ENCODE results near the gene SMCHD1.
"Not testable (repeated sequence)": the region's sequence is repeated elsewhere in the genome, so short reads cannot be mapped to it uniquely, and the experiment has no call there.

SMCHD1 gene

GRCh38 chr18:2848247-2849246 lies 193.0 kb downstream of the SMCHD1 start:
- in situ Hi-C loops (cut with MboI; ENCODE audit: low sequenced_read_pairs), result no loop called here

GRCh38 chr18:2850816-2851215 lies 195.3 kb downstream of the SMCHD1 start:
- in situ Hi-C loops (cut with MboI; ENCODE audit: low sequenced_read_pairs), result no loop called here

DNA sequence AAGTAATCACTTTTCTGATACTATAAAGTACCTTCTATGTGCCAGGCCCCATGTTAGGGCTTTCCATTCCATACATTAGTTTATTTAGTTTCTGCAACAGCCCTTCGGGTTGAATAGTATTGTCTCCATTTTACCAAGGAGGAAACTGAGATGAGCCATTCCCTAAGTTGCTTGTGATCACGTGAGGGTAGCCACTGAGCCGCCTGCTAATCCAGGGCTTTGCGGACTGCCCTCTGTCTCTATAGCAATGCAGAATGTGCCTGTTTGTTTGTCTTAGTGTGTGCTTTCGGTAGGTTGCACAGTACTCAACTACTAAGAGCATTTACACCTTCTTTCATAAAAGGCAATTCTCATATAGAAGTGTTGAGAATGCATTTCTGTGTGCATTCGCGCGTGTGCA lies 196.2 kb downstream of the SMCHD1 start:
- in situ Hi-C loops (cut with MboI; ENCODE audit: low sequenced_read_pairs), result no loop called here

DNA sequence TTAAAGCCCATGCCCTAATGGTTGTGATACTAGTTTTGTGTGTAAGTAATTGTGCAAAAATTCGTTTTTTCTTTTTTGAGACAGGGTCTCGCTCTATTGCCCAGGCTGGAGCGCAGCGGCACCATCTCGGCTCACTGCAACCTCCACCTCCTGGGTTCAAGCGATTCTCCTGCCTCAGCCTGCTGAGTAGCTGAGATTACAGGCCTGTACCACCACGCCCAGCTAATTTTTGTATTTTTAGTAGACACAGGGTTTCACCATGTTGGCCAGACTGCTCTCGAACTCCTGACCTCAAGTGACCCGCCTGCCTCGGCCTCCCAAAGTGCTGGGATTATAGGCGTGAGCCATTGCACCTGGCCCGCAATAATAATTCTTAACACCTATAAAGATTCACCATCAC lies 196.9 kb downstream of the SMCHD1 start:
- in situ Hi-C loops (cut with MboI; ENCODE audit: low sequenced_read_pairs), result not testable (repeated sequence)

DNA sequence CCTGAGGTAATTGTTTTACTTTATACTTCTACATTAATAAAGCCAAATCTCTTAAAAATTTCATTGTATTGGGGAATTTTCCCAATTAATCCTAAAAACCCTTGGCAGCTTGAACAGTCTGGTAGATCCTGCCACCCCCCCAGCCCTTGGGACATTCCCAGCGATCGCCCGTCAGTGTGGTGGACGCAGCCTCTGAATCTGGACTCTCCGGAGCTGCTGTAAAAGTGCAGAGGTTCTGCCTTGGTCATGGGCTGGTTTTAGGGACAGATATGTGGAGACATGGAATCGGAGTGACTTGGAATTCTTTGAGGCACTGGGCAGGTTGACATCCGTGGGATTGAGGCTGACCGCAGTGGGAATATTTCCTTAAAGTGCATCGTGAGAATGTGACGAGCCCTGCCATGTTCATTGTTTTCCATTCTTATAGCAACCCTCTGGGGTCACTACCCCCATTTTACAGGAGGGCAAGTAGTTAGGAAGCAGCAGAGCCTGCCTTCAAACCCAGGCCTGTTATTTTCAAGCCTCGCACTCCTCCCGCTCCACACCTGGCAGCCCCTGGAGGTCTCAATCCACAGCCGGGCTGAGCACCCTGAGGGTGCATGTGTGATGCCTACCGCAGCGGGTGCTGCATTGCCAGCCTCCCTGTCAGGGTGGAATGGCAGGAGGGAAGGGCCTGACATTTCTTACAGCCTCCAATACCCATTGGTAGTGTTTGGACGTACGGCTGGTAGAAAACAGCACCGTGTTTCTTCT lies 197.8 kb downstream of the SMCHD1 start:
- in situ Hi-C loops (cut with MboI; ENCODE audit: low sequenced_read_pairs), result no loop called here

DNA sequence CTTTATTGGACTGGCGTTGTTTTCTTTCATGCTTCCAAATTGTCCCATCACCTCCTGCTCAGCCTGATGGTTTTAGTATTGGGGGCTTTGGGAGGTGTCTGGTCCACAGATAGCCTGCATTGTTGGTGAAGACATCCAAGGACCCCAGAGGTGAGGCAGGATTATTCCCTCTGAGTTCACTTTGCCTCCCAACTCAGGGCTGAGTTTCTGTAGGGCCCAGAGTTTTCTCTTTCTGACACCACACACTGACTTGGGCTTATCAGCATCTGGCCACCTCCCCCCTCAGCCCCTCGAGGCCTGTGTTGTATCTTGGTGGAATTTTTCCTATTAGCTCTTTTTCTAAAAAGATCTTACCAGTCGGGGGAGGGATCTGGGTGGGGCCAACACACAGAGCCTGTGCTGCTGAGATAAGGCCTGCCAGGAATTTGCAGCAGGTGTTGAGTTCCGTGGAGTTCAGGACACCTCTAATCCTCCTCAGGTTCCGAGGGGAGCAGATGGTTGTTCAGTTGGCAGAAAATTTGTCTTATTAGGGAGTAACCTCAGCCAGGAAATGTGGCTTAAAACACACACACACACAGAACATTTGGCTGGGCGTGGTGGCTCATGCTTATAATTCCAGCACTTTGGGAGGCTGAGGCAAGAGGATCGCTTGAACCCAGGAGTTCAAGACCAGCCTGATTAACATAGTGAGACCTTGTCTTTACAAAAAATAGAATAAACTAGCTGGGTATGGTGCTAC lies 198.6 kb downstream of the SMCHD1 start:
- in situ Hi-C loops (cut with MboI; ENCODE audit: low sequenced_read_pairs), result no loop called here

All from HL-60/S4 treated with phorbol 12-myristate 13-acetate at 8.2 ng/mL for 4 days and 3 days (cell line).